Stimulated activated CD8-positive, alpha-beta memory T cell treated with anti-CD3 and anti-CD28 coated beads, Interleukin-4, amount 100 ng/mL, for 24 hours (primary cell): ENCODE results near the gene LCN2.

Experiments used
- DNase-seq: peaks from one replicate; pipeline ENCODE4 v3.0.0-alpha.2; 2020; ENCODE audit warnings: low read depth

Gene LCN2

GRCh38 chr9:128150594-128151308, 1.5 kb downstream of the LCN2 start:
- no peak for DNase-seq

- DNase-seq = no peak
These were observed 2.3 kb downstream of the LCN2 start for GRCh38 chr9:128151309-128152132.

GRCh38 chr9:128152133-128153059, 3.1 kb downstream of the LCN2 start:
- no peak for DNase-seq

GRCh38 chr9:128153060-128153946, 4.0 kb downstream of the LCN2 start:
- no peak for DNase-seq

- no peak for DNase-seq
These were observed 4.9 kb downstream of the LCN2 start for GRCh38 chr9:128153947-128154695.

- no peak for DNase-seq
These were observed 6.7 kb downstream of the LCN2 start for GRCh38 chr9:128155736-128156500.

- DNase-seq = peak; percentile 21
These were observed 10.2 kb downstream of the LCN2 start for GRCh38 chr9:128159522-128159783.

- DNase-seq = peak; percentile 88
These were observed 10.7 kb downstream of the LCN2 start, which contains the start of gene BBLN for GRCh38 chr9:128159784-128160602. BBLN (plus strand) TSS chr9:128160265; CDS start chr9:128160408, 143 bp downstream.

GRCh38 chr9:128160603-128160987, 11.3 kb downstream of the LCN2 start:
- DNase-seq = peak; percentile 53

- no peak for DNase-seq
These were observed 12.1 kb downstream of the LCN2 start for GRCh38 chr9:128161215-128161902.

- DNase-seq = no peak
These were observed 13.2 kb downstream of the LCN2 start for GRCh38 chr9:128162215-128163026.

GRCh38 chr9:128163027-128163515, 13.8 kb downstream of the LCN2 start:
- DNase-seq = no peak

GRCh38 chr9:128163523-128164306, 14.5 kb downstream of the LCN2 start:
- no peak for DNase-seq

GRCh38 chr9:128164307-128164885, 15.1 kb downstream of the LCN2 start:
- no peak for DNase-seq

- DNase-seq = no peak
These were observed 16.9 kb downstream of the LCN2 start for GRCh38 chr9:128166169-128166568.

GRCh38 chr9:128167209-128167608, 18.0 kb downstream of the LCN2 start:
- no peak for DNase-seq
